GM06990 (cell line): ENCODE data around the gene PTPRD.

Source experiments
- DNase-seq: peaks from one replicate; pipeline ENCODE4 v3.0.0-alpha.2; 2011; ENCODE audit not compliant: insufficient read length; ENCODE audit errors: extremely low read depth
- H3K27me3 ChIP-seq: replicated peaks from 2 replicates; pipeline ENCODE4 v1.6.0; 2011; ENCODE audit warnings: low read length; ENCODE audit not compliant: control insufficient read depth, insufficient read depth
- H3K36me3 ChIP-seq: 2 replicates; pipeline ENCODE4 v1.5.1; 2011; ENCODE audit warnings: low read length; ENCODE audit not compliant: control insufficient read depth, insufficient read depth
- H3K4me3 ChIP-seq: replicated peaks from 2 replicates; pipeline ENCODE4 v1.5.1; 2011; ENCODE audit warnings: low read depth, mild to moderate bottlenecking, control low read depth, low read length
- TF ChIP-seq, protein P1 (sequence below): IDR thresholded peaks from 2 replicates; pipeline ENCODE4 v1.5.1; 2011; ENCODE audit warnings: low read length, control low read depth, mild to moderate bottlenecking, inconsistent platforms; ENCODE audit not compliant: insufficient read depth, poor library complexity, severe bottlenecking

The PTPRD gene

GRCh38 chr9:8852301-8852864 is 1760.4 kb downstream of the PTPRD start:
- Histone ChIP-seq H3K4me3 (no peak overlapping the region), H3K27me3 (no peaks in the 10 kb centered on the region), H3K36me3 (no peaks in the 10 kb centered on the region)
- no peak for DNase-seq
- TF ChIP-seq, protein P1, sequence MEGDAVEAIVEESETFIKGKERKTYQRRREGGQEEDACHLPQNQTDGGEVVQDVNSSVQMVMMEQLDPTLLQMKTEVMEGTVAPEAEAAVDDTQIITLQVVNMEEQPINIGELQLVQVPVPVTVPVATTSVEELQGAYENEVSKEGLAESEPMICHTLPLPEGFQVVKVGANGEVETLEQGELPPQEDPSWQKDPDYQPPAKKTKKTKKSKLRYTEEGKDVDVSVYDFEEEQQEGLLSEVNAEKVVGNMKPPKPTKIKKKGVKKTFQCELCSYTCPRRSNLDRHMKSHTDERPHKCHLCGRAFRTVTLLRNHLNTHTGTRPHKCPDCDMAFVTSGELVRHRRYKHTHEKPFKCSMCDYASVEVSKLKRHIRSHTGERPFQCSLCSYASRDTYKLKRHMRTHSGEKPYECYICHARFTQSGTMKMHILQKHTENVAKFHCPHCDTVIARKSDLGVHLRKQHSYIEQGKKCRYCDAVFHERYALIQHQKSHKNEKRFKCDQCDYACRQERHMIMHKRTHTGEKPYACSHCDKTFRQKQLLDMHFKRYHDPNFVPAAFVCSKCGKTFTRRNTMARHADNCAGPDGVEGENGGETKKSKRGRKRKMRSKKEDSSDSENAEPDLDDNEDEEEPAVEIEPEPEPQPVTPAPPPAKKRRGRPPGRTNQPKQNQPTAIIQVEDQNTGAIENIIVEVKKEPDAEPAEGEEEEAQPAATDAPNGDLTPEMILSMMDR: no peak

- DNase-seq: no peak
- no peaks in the 10 kb centered on the region for H3K36me3 ChIP-seq
- no peaks in the 10 kb centered on the region for H3K27me3 ChIP-seq
- TF ChIP-seq, protein P1: no peak
- H3K4me3 ChIP-seq: no peak overlapping the region
Observed at GRCh38 chr9:8850914-8851313, 1761.9 kb downstream of the PTPRD start.

GRCh38 chr9:8845808-8846207 is 1767.0 kb downstream of the PTPRD start:
- Histone ChIP-seq H3K4me3 (no peak overlapping the region), H3K36me3 (no peaks in the 10 kb centered on the region), H3K27me3 (no peaks in the 10 kb centered on the region)
- TF ChIP-seq, protein P1: no peak
- DNase-seq: no peak

GRCh38 chr9:8845376-8845775 is 1767.4 kb downstream of the PTPRD start:
- Histone ChIP-seq H3K36me3 (no peaks in the 10 kb centered on the region), H3K4me3 (no peak overlapping the region), H3K27me3 (no peaks in the 10 kb centered on the region)
- no peak for DNase-seq
- TF ChIP-seq, protein P1: no peak

DNA sequence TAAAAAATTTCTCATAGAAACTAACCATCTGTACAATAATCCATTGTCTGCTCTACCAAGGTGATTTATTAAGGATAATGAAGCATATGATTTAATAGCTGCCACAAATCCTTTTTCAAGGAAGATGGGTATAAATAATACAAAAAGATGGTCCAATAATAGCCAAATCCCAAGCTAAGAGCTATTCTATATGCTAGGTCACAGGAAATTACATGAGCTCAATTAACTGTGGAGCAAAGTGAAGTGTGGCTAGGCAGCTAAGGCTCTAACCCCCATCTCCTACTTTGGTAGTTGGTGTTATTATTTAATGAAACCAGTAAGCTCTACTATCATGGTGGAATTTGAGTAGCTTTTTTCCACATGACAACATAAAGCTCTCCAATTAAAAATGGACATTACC is 1768.3 kb downstream of the PTPRD start:
- TF ChIP-seq, protein P1: no peak
- no peak for DNase-seq
- Histone ChIP-seq H3K4me3 (no peak overlapping the region), H3K36me3 (no peaks in the 10 kb centered on the region), H3K27me3 (no peaks in the 10 kb centered on the region)
